Panc1 (cell line): Measurements from ENCODE around the gene BLM.

Experiments used
- POLR2AphosphoS5 ChIP-seq: IDR thresholded peaks from 2 replicates; pipeline ENCODE4 v1.6.1; 2012; ENCODE audit warnings: mild to moderate bottlenecking, low read depth, low read length, moderate library complexity
- TF ChIP-seq, protein P1 (sequence below): fragments of 450-650 bp; IDR thresholded peaks from 2 replicates; pipeline ENCODE4 v1.5.1; 2017; ENCODE audit warnings: mild to moderate bottlenecking
- TF ChIP-seq, protein P2 (sequence below), 2 experiments: IDR thresholded peaks; 2 replicates each; pipeline ENCODE4 v1.6.1; 2011 to 2012; ENCODE audit warnings: low read depth in 2 of 2, control low read depth in 1 of 2, low read length in 1 of 2, mild to moderate bottlenecking in 1 of 2, moderate library complexity in 1 of 2; ENCODE audit not compliant: insufficient read depth in 1 of 2

GRCh38 chr15:90822204-90822955, 105.2 kb downstream of the BLM start:
- TF ChIP-seq, protein P1, sequence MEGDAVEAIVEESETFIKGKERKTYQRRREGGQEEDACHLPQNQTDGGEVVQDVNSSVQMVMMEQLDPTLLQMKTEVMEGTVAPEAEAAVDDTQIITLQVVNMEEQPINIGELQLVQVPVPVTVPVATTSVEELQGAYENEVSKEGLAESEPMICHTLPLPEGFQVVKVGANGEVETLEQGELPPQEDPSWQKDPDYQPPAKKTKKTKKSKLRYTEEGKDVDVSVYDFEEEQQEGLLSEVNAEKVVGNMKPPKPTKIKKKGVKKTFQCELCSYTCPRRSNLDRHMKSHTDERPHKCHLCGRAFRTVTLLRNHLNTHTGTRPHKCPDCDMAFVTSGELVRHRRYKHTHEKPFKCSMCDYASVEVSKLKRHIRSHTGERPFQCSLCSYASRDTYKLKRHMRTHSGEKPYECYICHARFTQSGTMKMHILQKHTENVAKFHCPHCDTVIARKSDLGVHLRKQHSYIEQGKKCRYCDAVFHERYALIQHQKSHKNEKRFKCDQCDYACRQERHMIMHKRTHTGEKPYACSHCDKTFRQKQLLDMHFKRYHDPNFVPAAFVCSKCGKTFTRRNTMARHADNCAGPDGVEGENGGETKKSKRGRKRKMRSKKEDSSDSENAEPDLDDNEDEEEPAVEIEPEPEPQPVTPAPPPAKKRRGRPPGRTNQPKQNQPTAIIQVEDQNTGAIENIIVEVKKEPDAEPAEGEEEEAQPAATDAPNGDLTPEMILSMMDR: no peak
- TF ChIP-seq POLR2AphosphoS5: no peak
- TF ChIP-seq, protein P2, sequence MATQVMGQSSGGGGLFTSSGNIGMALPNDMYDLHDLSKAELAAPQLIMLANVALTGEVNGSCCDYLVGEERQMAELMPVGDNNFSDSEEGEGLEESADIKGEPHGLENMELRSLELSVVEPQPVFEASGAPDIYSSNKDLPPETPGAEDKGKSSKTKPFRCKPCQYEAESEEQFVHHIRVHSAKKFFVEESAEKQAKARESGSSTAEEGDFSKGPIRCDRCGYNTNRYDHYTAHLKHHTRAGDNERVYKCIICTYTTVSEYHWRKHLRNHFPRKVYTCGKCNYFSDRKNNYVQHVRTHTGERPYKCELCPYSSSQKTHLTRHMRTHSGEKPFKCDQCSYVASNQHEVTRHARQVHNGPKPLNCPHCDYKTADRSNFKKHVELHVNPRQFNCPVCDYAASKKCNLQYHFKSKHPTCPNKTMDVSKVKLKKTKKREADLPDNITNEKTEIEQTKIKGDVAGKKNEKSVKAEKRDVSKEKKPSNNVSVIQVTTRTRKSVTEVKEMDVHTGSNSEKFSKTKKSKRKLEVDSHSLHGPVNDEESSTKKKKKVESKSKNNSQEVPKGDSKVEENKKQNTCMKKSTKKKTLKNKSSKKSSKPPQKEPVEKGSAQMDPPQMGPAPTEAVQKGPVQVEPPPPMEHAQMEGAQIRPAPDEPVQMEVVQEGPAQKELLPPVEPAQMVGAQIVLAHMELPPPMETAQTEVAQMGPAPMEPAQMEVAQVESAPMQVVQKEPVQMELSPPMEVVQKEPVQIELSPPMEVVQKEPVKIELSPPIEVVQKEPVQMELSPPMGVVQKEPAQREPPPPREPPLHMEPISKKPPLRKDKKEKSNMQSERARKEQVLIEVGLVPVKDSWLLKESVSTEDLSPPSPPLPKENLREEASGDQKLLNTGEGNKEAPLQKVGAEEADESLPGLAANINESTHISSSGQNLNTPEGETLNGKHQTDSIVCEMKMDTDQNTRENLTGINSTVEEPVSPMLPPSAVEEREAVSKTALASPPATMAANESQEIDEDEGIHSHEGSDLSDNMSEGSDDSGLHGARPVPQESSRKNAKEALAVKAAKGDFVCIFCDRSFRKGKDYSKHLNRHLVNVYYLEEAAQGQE (IDR thresholded peaks at IDR 0.05; ENCODE audit: insufficient read depth in 1 of 2, low read depth in 2 of 2, low read length in 1 of 2): no peak
